Measurements from ENCODE around the gene S100A6. TPM values are rescaled to one million over a fixed set of nuclear protein-coding genes. Genes with fewer than 3 reads are reported as not detected.
A peak's percentile ranks its signal among the peaks of the same experiment; 100 is the strongest.

Gene S100A6
- total and polyA plus RNA-seq, 2 donors (not counting 3 experiments of a cell fraction or from before 2014, with no cell fraction given): 552 to 908 TPM

DNA sequence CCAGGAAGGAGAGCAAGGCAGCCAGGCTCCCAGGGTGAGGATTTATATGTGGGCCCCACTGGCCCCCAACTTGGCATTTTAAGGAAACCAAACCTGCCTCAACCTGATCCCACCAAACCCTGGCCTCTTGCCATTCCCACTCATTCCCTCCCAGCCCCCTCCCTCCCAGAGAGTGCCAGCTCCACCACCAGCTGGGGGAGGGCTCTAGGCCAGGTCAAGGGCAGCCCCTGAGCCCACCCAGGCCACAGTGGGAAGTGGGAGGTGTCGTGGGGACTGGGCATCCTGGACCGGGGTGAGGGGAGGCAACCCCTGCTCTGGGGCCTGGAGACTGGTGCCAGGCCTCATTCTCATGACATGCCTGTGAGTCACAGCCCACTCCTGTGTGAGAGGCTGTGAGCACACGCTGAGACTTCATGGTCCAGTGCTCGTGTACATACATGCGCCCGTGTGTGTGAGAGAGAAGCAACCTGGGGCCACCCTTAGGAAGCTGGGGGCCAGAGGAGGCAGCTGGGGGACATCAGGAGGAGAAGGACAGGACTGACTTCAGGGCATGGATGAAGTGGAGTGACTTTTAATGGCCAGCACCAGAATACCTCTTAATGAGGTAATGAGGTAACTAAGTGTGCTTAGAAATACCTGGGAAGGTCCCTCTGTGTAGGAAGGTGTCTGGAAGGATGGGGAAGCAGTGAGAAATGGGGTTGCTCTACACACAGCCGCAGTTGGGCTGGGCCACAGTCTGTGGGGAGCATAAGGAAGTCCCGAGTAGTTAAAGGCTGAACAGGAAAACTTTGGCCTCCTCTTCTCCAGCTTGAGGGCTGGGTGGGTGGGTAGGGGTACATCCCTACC is 30.0 kb upstream of the S100A6 start, which contains the start of gene S100A2:
S100A2 (minus strand) TSS at position 316 of the 846 bp plus-strand sequence. CDS start 1,967 bp downstream, outside the sequence.
- H3K9me3 ChIP-seq (replicated peaks; ENCODE audit: control insufficient read depth, insufficient read depth, low read length): no peaks in the 10 kb centered on the region
- no peaks in the 10 kb centered on the region for H3K27me3 ChIP-seq (ENCODE audit: control insufficient read depth in 2 of 2, insufficient read depth in 2 of 2, low read length in 2 of 2)
- no peaks in the 10 kb centered on the region for H4K20me1 ChIP-seq (replicated peaks; ENCODE audit: control insufficient read depth, extremely low read depth, insufficient read depth, low read length)
- ChIA-PET POLR2A (interaction anchor here (0.6 to 2.2 kb wide), 6 partner anchors 21 to 68 kb away, joined by 3 to 32 read pairs (median 4); partner anchors contain the start of genes CHTOP, S100A13 and S100A6), CTCF (interaction anchor here (0.8 to 1.8 kb wide), 10 partner anchors 11 to 71 kb away, joined by 3 to 48 read pairs (median 7); partner anchors contain the start of genes CHTOP, S100A13 and S100A6)
- H3K4me2 ChIP-seq (ENCODE audit: insufficient read depth, low read length): peak within 1 kb of the TSS; percentile 35
- no peaks in the 10 kb centered on the region for H3K36me3 ChIP-seq (ENCODE audit: control insufficient read depth in 2 of 2, extremely low read depth in 1 of 2, insufficient read depth in 2 of 2, low read length in 2 of 2)
- peak; percentile 84 for DNase-seq (ENCODE audit: low read depth, low spot score)
- no peaks in the 10 kb centered on the region for H3K9me1 ChIP-seq (replicated peaks; ENCODE audit: control insufficient read depth, extremely low read depth, insufficient read depth, low read length)
- peak within 1 kb of the TSS; percentile 99 for H3K27ac ChIP-seq (ENCODE audit: insufficient read depth, low read depth, low read length)
- H3K9ac ChIP-seq (replicated peaks; ENCODE audit: extremely low read depth, insufficient read depth, low read length): peak within 1 kb of the TSS; percentile 91
- H3K79me2 ChIP-seq (ENCODE audit: control insufficient read depth, insufficient read depth, low read length): no peaks in the 10 kb centered on the region
- H3K4me3 ChIP-seq (replicated peaks in 1 of 3; ENCODE audit: insufficient read depth in 1 of 3, low read depth in 1 of 3, low read length in 3 of 3): no peak within 1 kb of the TSS
- TF ChIP-seq, protein P1, sequence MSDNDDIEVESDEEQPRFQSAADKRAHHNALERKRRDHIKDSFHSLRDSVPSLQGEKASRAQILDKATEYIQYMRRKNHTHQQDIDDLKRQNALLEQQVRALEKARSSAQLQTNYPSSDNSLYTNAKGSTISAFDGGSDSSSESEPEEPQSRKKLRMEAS (IDR thresholded peaks at IDR 0.05; ENCODE audit: insufficient read depth, insufficient read length): no peak
- peak; percentile 87 for TF ChIP-seq FOS (IDR thresholded peaks at IDR 0.05; ENCODE audit: borderline replicate concordance, insufficient read depth, low read length)
- no peak for TF ChIP-seq EZH2 (IDR thresholded peaks at IDR 0.05; ENCODE audit: borderline replicate concordance, low read depth, low read length, severe bottlenecking)
- TF ChIP-seq POLR2AphosphoS5 (IDR thresholded peaks at IDR 0.05; ENCODE audit: insufficient read depth, low read depth, low read length): peak; percentile 64
- TF ChIP-seq, protein P2, sequence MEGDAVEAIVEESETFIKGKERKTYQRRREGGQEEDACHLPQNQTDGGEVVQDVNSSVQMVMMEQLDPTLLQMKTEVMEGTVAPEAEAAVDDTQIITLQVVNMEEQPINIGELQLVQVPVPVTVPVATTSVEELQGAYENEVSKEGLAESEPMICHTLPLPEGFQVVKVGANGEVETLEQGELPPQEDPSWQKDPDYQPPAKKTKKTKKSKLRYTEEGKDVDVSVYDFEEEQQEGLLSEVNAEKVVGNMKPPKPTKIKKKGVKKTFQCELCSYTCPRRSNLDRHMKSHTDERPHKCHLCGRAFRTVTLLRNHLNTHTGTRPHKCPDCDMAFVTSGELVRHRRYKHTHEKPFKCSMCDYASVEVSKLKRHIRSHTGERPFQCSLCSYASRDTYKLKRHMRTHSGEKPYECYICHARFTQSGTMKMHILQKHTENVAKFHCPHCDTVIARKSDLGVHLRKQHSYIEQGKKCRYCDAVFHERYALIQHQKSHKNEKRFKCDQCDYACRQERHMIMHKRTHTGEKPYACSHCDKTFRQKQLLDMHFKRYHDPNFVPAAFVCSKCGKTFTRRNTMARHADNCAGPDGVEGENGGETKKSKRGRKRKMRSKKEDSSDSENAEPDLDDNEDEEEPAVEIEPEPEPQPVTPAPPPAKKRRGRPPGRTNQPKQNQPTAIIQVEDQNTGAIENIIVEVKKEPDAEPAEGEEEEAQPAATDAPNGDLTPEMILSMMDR (IDR thresholded peaks at IDR 0.05; ENCODE audit: extremely low read depth in 1 of 2, insufficient read depth in 1 of 2, low read depth in 1 of 2, low read length in 2 of 2): no peak
- peak; percentile 46 for TF ChIP-seq JUN (IDR thresholded peaks at IDR 0.05; ENCODE audit: borderline replicate concordance, insufficient read depth, insufficient read length, low read depth)
- TF ChIP-seq MYC (IDR thresholded peaks at IDR 0.05; ENCODE audit: low read depth, low read length): no peak
- TF ChIP-seq POLR2A (IDR thresholded peaks at IDR 0.05; ENCODE audit: low read depth, low read length): peak; percentile 7
- TF ChIP-seq GATA2 (IDR thresholded peaks at IDR 0.05; ENCODE audit: insufficient read depth, insufficient read length, low read depth, low read length): no peak
- no peak within 1 kb of the TSS for H2AFZ ChIP-seq (ENCODE audit: low read depth, low read length)
- H3K4me1 ChIP-seq (ENCODE audit: control insufficient read depth, extremely low read depth, insufficient read depth, low read length): peaks cover 34% of the 10 kb centered on the region
- BruUV-seq (replicated peaks): TSS peak; percentile 35
- FAIRE-seq: no peak
- intact Hi-C loops (cut with micrococcal nuclease) (loop anchor here (1.0 kb wide), 2 partner anchors 16 to 43 kb away; partner anchors contain the start of gene S100A3), dilution Hi-C loops (cut with MboI; ENCODE audit: extremely low pct_ligation_motif_present, low sequenced_read_pairs) (no loop called here)
